HG03565 (cell line): ENCODE measurements around the gene AGAP1.
"Not testable (repeated sequence)": the region's sequence is repeated elsewhere in the genome, so short reads cannot be mapped to it uniquely, and the experiment has no call there.

Source experiments
- ATAC-seq: cut with Tn5 transposase; IDR thresholded peaks from one replicate; pipeline ENCODE4 v1.9.1; 2021; ENCODE audit warnings: mild to moderate bottlenecking, moderate library complexity; ENCODE audit not compliant: unreplicated experiment

The AGAP1 gene

GRCh38 chr2:235926229-235926628, 432.4 kb downstream of the AGAP1 start:
- ATAC-seq: no peak

GRCh38 chr2:235928751-235929370, 435.0 kb downstream of the AGAP1 start:
- no peak for ATAC-seq

GRCh38 chr2:235930701-235931100, 436.9 kb downstream of the AGAP1 start:
- ATAC-seq: no peak

GRCh38 chr2:235931676-235932075, 437.8 kb downstream of the AGAP1 start:
- ATAC-seq: no peak

- ATAC-seq: no peak
Measured at GRCh38 chr2:235934059-235934773, 440.4 kb downstream of the AGAP1 start.

GRCh38 chr2:235934774-235935484, 441.1 kb downstream of the AGAP1 start:
- no peak for ATAC-seq

GRCh38 chr2:235935773-235936172, 441.9 kb downstream of the AGAP1 start:
- no peak for ATAC-seq

GRCh38 chr2:235936493-235936892, 442.6 kb downstream of the AGAP1 start:
- ATAC-seq: no peak

- no peak for ATAC-seq
Measured at GRCh38 chr2:235937087-235937486, 443.2 kb downstream of the AGAP1 start.

- no peak for ATAC-seq
Measured at GRCh38 chr2:235937526-235937925, 443.7 kb downstream of the AGAP1 start.

- ATAC-seq: no peak
Measured at GRCh38 chr2:235937936-235938335, 444.1 kb downstream of the AGAP1 start.

GRCh38 chr2:235938611-235939010, 444.8 kb downstream of the AGAP1 start:
- no peak for ATAC-seq

- no peak for ATAC-seq
Measured at GRCh38 chr2:235939471-235939870, 445.6 kb downstream of the AGAP1 start.

- ATAC-seq: no peak
Measured at GRCh38 chr2:235940330-235940729, 446.5 kb downstream of the AGAP1 start.

GRCh38 chr2:235944591-235944990, 450.7 kb downstream of the AGAP1 start:
- ATAC-seq: no peak

- no peak for ATAC-seq
Measured at GRCh38 chr2:235945608-235946140, 451.8 kb downstream of the AGAP1 start.

GRCh38 chr2:235946590-235946989, 452.7 kb downstream of the AGAP1 start:
- no peak for ATAC-seq

- ATAC-seq: not testable (repeated sequence)
Measured at GRCh38 chr2:235947055-235947454, 453.2 kb downstream of the AGAP1 start.

- ATAC-seq: no peak
Measured at GRCh38 chr2:235949567-235950472, 456.0 kb downstream of the AGAP1 start.

- no peak for ATAC-seq
Measured at GRCh38 chr2:235950473-235950809, 456.6 kb downstream of the AGAP1 start.

GRCh38 chr2:235951493-235951892, 457.6 kb downstream of the AGAP1 start:
- ATAC-seq: no peak
